ENCODE measurements around the gene MFNG.

The MFNG gene

DNA sequence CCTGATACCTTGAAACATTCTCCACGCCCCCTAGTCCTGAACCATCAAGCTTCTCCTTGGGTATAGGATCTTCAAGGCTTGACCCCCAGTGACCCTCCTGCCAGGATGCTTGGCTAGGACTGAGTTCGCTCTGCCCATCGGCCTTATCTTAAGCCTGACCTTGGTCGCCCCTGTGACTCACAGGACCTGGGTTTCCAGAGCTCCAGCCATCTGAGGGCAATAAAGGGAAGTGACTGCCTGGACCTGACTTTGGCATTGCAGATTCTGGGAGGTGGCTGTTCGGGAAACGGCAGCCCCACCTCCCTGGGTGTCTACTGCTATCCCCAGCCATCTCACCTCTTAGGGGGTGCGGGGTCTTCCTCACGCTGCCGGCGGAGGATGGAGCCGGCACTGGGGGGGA lies 17.7 kb upstream of the MFNG start:
- Mint-ChIP-seq H3K36me3 (no peaks in the 10 kb centered on the region), H3K4me3 (no peak overlapping the region), H3K4me1 (peaks cover 12% of the 10 kb centered on the region)

GRCh38 chr22:37503183-37503683 lies 17.0 kb upstream of the MFNG start:
- Mint-ChIP-seq H3K4me1 (peaks cover 16% of the 10 kb centered on the region), H3K27ac (peak overlapping the region; percentile 48), H3K36me3 (no peaks in the 10 kb centered on the region), H3K9me3 (no peaks in the 10 kb centered on the region), H3K4me3 (no peak overlapping the region)
- no peak for ATAC-seq
- no peak for DNase-seq (ENCODE audit: low spot score in 2 of 2)

More for the DNA sequence above, 17.7 kb upstream of the MFNG start:
- no peak for DNase-seq (ENCODE audit: low spot score in 2 of 2)
- Mint-ChIP-seq H3K9me3 (no peaks in the 10 kb centered on the region), H3K27ac (peak overlapping the region; percentile 53)
- ATAC-seq = no peak

DNA sequence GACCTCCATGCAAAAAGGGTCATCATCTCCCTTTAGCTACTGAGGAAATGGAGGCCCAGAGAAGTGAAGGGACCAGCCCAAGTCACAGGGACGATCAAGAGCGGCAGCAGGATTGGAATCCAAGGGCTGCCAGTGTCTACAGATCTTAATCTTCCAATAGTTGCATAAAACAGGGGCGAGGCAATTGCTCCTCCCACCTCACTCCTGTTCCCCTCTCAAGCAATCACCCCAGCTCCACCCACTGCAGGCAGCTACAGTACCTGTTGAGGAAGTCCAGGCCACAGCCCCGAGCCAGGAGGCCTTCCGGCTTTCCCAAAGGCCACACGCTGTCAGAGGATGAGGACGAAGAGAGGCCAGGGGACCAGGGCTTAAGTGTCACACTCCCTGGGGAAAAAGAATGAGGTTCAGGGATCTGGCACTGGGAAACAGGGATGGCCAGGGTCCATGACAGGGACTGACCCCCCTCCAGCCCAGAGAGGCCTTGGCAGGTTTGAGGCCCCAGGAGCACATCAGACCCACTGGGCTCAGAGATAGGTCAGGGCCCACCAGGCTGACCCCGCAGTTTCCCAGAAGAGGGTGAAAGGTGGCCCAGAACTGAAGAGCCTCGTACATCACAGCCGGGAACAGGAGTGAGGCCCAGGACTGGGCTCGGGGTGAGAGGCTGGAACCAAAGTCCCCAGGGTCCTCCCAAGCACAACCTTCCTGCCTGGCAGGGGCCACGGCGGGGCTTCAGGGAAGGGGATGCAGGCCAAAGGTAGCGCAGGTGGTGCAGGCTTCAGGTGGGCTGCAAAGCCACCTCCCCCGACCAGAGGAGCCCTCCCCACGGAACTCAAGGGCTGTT lies 16.4 kb upstream of the MFNG start:
- no peak overlapping the region for H3K4me3 Mint-ChIP-seq
- no peaks in the 10 kb centered on the region for H3K36me3 Mint-ChIP-seq
- H3K4me1 Mint-ChIP-seq = peaks cover 21% of the 10 kb centered on the region
- H3K9me3 Mint-ChIP-seq = no peaks in the 10 kb centered on the region
- peak overlapping the region; percentile 41 for H3K27ac Mint-ChIP-seq
- ATAC-seq (no peak), DNase-seq (ENCODE audit: low spot score in 2 of 2) (no peak)

- H3K36me3 Mint-ChIP-seq = no peaks in the 10 kb centered on the region
- no peak overlapping the region for H3K4me3 Mint-ChIP-seq
- H3K4me1 Mint-ChIP-seq = peaks cover 21% of the 10 kb centered on the region
- DNase-seq (ENCODE audit: low spot score in 2 of 2) = no peak
- no peaks in the 10 kb centered on the region for H3K9me3 Mint-ChIP-seq
- no peak for ATAC-seq
- peak overlapping the region; percentile 41 for H3K27ac Mint-ChIP-seq
Measured at GRCh38 chr22:37501610-37502341, 15.6 kb upstream of the MFNG start.

DNA sequence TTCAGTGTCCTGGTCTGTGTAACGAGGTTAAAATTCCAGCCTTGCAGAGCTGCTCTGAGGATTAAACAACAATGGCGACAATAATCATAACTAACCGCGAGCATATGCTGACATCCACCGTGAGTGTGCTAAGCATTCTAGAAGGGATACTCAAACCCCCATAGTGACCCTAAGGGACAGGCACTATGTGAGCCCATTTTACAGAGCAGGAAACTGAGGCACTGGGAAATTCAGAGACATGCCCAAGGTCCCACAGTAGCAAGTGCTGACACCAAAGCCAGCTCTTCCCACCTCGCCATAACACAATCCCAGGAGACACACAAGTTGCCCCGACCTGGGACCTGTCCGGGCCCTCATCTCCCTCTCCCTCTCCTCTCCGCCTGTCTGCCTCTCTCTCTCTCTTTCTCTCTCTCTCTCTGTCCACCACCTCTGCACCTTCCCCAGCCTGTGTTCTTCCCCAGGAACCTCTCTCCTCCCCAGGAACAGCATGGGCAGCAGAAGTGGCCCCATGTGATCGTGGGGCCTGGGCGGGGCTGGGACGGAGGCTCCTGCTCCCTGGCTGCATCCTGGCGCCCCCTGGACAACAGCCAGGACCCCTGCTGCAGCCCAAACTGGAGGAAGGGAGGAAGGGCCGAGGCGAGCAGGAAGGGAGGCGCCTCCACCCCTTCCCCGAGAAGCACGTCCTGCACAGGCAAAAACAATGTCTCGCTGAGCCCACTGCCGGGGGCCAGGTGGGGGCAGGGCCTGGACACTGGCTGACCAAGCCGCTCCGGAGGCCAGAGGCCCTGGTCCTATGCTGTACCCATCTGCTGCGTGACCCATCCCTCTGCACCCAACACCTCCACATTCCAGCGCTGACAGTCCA lies 14.8 kb upstream of the MFNG start:
- Mint-ChIP-seq H3K4me3 (no peak overlapping the region), H3K4me1 (peaks cover 21% of the 10 kb centered on the region), H3K27ac (no peak overlapping the region), H3K9me3 (no peaks in the 10 kb centered on the region), H3K36me3 (no peaks in the 10 kb centered on the region)
- ATAC-seq (no peak), DNase-seq (ENCODE audit: low spot score in 2 of 2) (no peak)

DNA sequence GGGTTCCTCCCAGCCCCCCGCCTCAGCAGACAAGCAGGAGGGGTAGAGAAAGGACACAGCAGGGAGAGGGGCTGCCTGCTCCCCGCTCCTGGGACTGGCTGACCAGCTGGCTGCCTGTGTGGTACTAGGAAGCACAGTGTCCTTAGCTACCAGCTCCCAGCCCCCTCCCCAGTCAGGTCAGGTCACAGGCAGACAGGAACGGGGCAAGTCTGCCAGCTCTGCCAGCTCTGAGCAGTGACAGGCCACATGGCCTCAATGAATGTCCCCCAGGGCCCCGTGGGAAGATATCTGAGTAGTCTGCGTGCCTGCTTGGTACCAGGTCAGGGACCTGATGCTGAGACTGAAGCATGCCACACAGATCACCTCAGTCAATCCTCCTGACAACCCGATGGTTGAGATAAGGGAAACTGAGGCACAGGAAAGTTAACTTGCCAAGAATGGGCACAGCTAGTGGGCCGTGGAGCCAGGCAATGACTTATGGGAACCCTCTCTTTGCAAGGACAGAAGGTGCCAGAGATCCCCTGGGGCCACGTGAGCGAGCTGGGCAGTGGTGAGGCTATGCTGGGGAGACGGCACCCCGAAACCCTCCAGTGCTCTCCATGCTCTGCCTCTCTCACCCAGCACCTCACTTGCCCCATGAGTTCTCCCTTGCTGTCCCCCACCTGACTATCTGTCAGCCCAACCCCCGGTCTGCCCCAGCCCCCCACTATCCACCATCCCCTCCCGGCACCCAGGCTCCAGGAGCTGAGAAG lies 13.8 kb upstream of the MFNG start:
- DNase-seq (ENCODE audit: low spot score in 2 of 2) (no peak), ATAC-seq (no peak)
- peaks cover 21% of the 10 kb centered on the region for H3K4me1 Mint-ChIP-seq
- no peaks in the 10 kb centered on the region for H3K36me3 Mint-ChIP-seq
- no peak overlapping the region for H3K27ac Mint-ChIP-seq
- H3K9me3 Mint-ChIP-seq = no peaks in the 10 kb centered on the region
- no peak overlapping the region for H3K4me3 Mint-ChIP-seq

DNA sequence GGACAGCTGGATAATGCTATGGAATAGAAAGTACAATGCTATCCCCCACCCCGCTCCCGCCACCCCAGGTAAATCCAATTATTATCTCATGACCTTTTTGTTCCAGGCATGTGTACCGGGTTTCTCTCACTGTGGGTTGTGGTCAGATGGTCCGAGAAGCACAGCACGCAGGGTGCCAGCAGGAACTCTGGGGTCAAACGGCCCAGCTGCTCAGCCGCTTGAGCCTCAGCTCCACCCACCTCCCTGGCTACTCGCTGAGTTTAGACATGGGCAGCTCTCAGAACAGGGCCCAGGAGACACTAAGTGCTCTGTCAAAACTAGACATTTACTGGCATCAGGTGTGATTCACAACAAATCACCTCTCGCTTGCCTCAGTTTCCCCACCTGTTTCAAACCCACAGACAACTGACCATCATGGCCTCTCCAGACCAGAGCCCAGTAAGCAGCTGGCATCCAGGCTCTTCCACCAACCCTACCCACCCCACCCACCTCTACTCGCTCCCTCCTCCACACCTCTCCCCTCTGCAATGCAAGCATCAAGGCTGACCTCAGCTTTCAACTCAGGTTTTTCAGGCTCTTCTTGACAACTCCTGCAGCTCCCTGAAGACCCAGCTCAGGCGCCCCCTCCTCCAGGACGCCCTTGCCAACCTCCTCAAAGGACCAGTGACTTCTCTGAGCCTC lies 13.0 kb upstream of the MFNG start:
- no peaks in the 10 kb centered on the region for H3K36me3 Mint-ChIP-seq
- peaks cover 21% of the 10 kb centered on the region for H3K4me1 Mint-ChIP-seq
- ATAC-seq = no peak
- no peak overlapping the region for H3K4me3 Mint-ChIP-seq
- no peak for DNase-seq (ENCODE audit: low spot score in 2 of 2)
- H3K27ac Mint-ChIP-seq = no peak overlapping the region
- H3K9me3 Mint-ChIP-seq = no peaks in the 10 kb centered on the region

- peak; percentile 87 for ATAC-seq
- no peak overlapping the region for H3K4me3 Mint-ChIP-seq
- H3K9me3 Mint-ChIP-seq = no peaks in the 10 kb centered on the region
- peaks cover 26% of the 10 kb centered on the region for H3K4me1 Mint-ChIP-seq
- peak; percentile 59 to 84 for DNase-seq (ENCODE audit: low spot score in 2 of 2)
- no peak overlapping the region for H3K27ac Mint-ChIP-seq
- H3K36me3 Mint-ChIP-seq = no peaks in the 10 kb centered on the region
Measured at GRCh38 chr22:37498289-37498909, 12.2 kb upstream of the MFNG start.

DNA sequence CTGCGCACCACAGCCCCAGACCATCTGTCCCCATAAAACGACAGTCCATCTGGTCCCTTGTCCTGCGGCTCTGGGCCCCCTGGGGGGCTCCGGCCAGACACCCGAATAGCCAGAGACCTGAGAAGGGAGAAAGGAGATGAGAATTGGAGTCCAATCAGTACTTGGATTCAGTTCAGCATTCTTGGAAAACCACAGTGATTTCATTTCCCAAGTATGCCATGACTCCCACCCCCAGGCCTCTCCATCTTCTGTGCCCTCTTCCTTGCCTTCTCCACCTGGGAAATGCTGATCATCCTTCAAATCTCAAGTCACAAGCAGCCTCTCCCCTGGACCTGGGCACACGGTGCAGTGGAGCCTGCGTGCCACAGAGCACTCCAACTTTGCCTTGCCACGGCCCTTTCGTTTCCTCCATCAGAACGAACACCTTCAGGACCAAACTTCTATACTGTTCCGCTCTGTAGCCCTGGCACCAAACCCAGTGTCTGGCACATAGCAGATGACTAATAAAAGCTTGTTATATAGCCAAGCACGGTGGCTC lies 10.9 kb upstream of the MFNG start:
- Mint-ChIP-seq H3K4me3 (no peak overlapping the region), H3K27ac (no peak overlapping the region), H3K36me3 (no peaks in the 10 kb centered on the region), H3K9me3 (no peaks in the 10 kb centered on the region), H3K4me1 (peaks cover 34% of the 10 kb centered on the region)
- DNase-seq (ENCODE audit: low spot score in 2 of 2) (no peak), ATAC-seq (no peak)

DNA sequence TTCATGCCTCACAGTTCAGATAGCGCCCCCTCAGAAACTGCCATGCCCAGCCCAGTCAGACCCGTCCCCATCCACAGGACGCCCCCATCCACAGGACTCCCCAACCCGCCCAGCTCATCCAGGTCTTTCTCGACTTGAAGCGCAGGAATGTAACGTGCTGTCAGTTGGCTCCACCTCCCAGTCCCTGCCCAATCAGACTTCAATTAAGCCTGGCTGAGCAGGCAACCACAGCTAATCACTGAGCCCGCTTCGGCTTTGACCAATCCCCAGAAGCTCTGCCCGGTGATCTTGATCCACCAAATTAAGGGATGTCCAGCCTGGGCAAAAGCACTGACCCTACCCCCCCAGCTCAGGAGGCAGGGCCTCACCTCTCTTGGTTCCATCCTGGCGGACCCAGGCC lies 10.5 kb upstream of the MFNG start:
- Mint-ChIP-seq H3K27ac (no peak overlapping the region), H3K4me1 (peaks cover 29% of the 10 kb centered on the region), H3K4me3 (no peak overlapping the region), H3K9me3 (no peaks in the 10 kb centered on the region), H3K36me3 (no peaks in the 10 kb centered on the region)
- ATAC-seq (no peak), DNase-seq (ENCODE audit: low spot score in 2 of 2) (no peak)

- H3K4me1 Mint-ChIP-seq = peaks cover 48% of the 10 kb centered on the region
- no peak for ATAC-seq
- no peak overlapping the region for H3K27ac Mint-ChIP-seq
- no peak for DNase-seq (ENCODE audit: low spot score in 2 of 2)
- no peaks in the 10 kb centered on the region for H3K9me3 Mint-ChIP-seq
- H3K4me3 Mint-ChIP-seq = no peak overlapping the region
- H3K36me3 Mint-ChIP-seq = no peaks in the 10 kb centered on the region
Measured at GRCh38 chr22:37493979-37494378, 7.8 kb upstream of the MFNG start.

- H3K4me1 Mint-ChIP-seq = peaks cover 50% of the 10 kb centered on the region
- no peaks in the 10 kb centered on the region for H3K9me3 Mint-ChIP-seq
- H3K4me3 Mint-ChIP-seq = no peak overlapping the region
- no peaks in the 10 kb centered on the region for H3K36me3 Mint-ChIP-seq
- peak; percentile 13 to 71 for DNase-seq (ENCODE audit: low spot score in 2 of 2)
- ATAC-seq = peak; percentile 74
- H3K27ac Mint-ChIP-seq = no peak overlapping the region
Measured at GRCh38 chr22:37492428-37493344, 6.5 kb upstream of the MFNG start.
